Esophagus squamous epithelium (tissue), 5 donors: ENCODE data around the gene MBNL1. TPM values are rescaled to one million over a fixed set of nuclear protein-coding genes. Genes with fewer than 3 reads are reported as not detected.

Experiments used
- DNase-seq: peaks from one replicate; lab custom pipeline; 2025; lab: John Stamatoyannopoulos, UW
- H3K27ac ChIP-seq, 4 donors: fragments of 200-600 bp; sonication (generic); one replicate each; pipeline ENCODE4 v1.5.1; 2016 to 2019; ENCODE audit warnings: mild to moderate bottlenecking in 1 of 4
- H3K27me3 ChIP-seq, 4 donors: fragments of 200-600 bp; sonication (generic); 1 replicate in 3 of 4; 2 replicates in 1 of 4; pipeline versions ENCODE4 v1.5.1 to v1.6.0; 2017 to 2021; ENCODE audit warnings: antibody characterized with exemption in 1 of 4
- H3K36me3 ChIP-seq, 3 donors: fragments of 200-600 bp; sonication (generic); one replicate each; pipeline ENCODE4 v1.5.1; 2016 to 2019
- H3K4me1 ChIP-seq, 3 donors: fragments of 200-600 bp; sonication (generic); one replicate each; pipeline ENCODE4 v1.5.1; 2017 to 2019
- H3K4me3 ChIP-seq, 4 donors: fragments of 200-600 bp; sonication (generic); 1 replicate in 3 of 4; 2 replicates in 1 of 4; pipeline ENCODE4 v1.5.1; 2016 to 2019; ENCODE audit warnings: mild to moderate bottlenecking in 2 of 4, moderate library complexity in 1 of 4
- H3K9me3 ChIP-seq, 3 donors: fragments of 200-600 bp; sonication (generic); one replicate each; pipeline ENCODE4 v1.5.1; 2016 to 2019
- CTCF ChIP-seq, 6 experiments: fragments of 450-650 bp in 4 of 6; fragments of 200-600 bp in 2 of 6; sonication (generic) in 2 of 6; IDR thresholded peaks; one replicate each; pipeline ENCODE4 v1.5.1; 2016 to 2019; ENCODE audit warnings: antibody characterized with exemption in 6 of 6, mild to moderate bottlenecking in 4 of 6, moderate library complexity in 4 of 6
- POLR2A ChIP-seq, 4 donors: fragments of 450-650 bp; IDR thresholded peaks; one replicate each; pipeline ENCODE4 v1.6.1; 2017; ENCODE audit warnings: antibody characterized with exemption in 4 of 4, mild to moderate bottlenecking in 4 of 4, moderate library complexity in 3 of 4
- WGBS, 2 donors: methylation state at CpG; one replicate each; pipeline ENCODE4 v1.1.5; 2018; 5-methylcytosine and 5-hydroxymethylcytosine counted together
- intact Hi-C: fragments of 100-400 bp; cut with DNase I; formaldehyde crosslinking; loops from one replicate; pipeline ENCODE4 v1.15.0; 2022
- total RNA-seq, 4 donors: library from RNA; depleted of rRNA; stranded (reverse); fragments of >200 nt; gene quantifications; one replicate each; pipeline ENCODE4 v1.1.0, GENCODE V29; 2016
- donor health status: DM: yes; HTN: yes; CAD: no.

MBNL1 gene
- total RNA-seq, 4 donors from 2014 or later = 94.0 to 318 (median 161) TPM

GRCh38 chr3:152491922-152492321 lies 223.2 kb downstream of the MBNL1 start:
- Histone ChIP-seq H3K27me3 (no peaks in the 10 kb centered on the region), H3K4me3 (no peak overlapping the region), H3K36me3 (no peaks in the 10 kb centered on the region), H3K27ac (no peak overlapping the region), H3K9me3 (no peaks in the 10 kb centered on the region), H3K4me1 (no peaks in the 10 kb centered on the region)
- intact Hi-C loops = no loop called here
- 77 to 87% methylated on average over 2 of the region's 2 CpGs for WGBS, 2 donors
- no peak for DNase-seq
- TF ChIP-seq CTCF (IDR thresholded peaks at IDR 0.05) (no peak), POLR2A (IDR thresholded peaks at IDR 0.05) (no peak)

GRCh38 chr3:152496286-152496685 lies 227.6 kb downstream of the MBNL1 start:
- TF ChIP-seq CTCF (IDR thresholded peaks at IDR 0.05) (no peak), POLR2A (IDR thresholded peaks at IDR 0.05) (no peak)
- no peak for DNase-seq
- Histone ChIP-seq H3K9me3 (no peaks in the 10 kb centered on the region), H3K4me3 (no peak overlapping the region), H3K4me1 (no peaks in the 10 kb centered on the region), H3K27me3 (no peaks in the 10 kb centered on the region), H3K36me3 (no peaks in the 10 kb centered on the region), H3K27ac (no peak overlapping the region)
- 70 to 93% methylated on average over 1 of the region's 1 CpG for WGBS, 2 donors
- intact Hi-C loops = no loop called here

GRCh38 chr3:152496716-152497115 lies 228.0 kb downstream of the MBNL1 start:
- DNase-seq = no peak
- H3K27ac ChIP-seq = peak overlapping the region in 1 of 4 donors; percentile 42
- 33 to 35% methylated on average over 1 of the region's 1 CpG for WGBS, 2 donors
- no peaks in the 10 kb centered on the region for H3K9me3 ChIP-seq
- no peaks in the 10 kb centered on the region for H3K4me1 ChIP-seq
- no peaks in the 10 kb centered on the region for H3K27me3 ChIP-seq
- intact Hi-C loops = no loop called here
- TF ChIP-seq CTCF (IDR thresholded peaks at IDR 0.05) = no peak
- TF ChIP-seq POLR2A (IDR thresholded peaks at IDR 0.05) = no peak
- H3K4me3 ChIP-seq = no peak overlapping the region
- no peaks in the 10 kb centered on the region for H3K36me3 ChIP-seq

- no peaks in the 10 kb centered on the region for H3K36me3 ChIP-seq
- no peaks in the 10 kb centered on the region for H3K4me1 ChIP-seq
- no peak for TF ChIP-seq POLR2A (IDR thresholded peaks at IDR 0.05)
- no peak for TF ChIP-seq CTCF (IDR thresholded peaks at IDR 0.05)
- H3K9me3 ChIP-seq = no peaks in the 10 kb centered on the region
- H3K27ac ChIP-seq = peak overlapping the region in 2 of 4 donors; percentile 35 to 42
- intact Hi-C loops = no loop called here
- no peak for DNase-seq
- peak overlapping the region in 1 of 4 donors; percentile 10 for H3K4me3 ChIP-seq
- no peaks in the 10 kb centered on the region for H3K27me3 ChIP-seq
- 41 to 53% methylated on average over 3 of the region's 3 CpGs for WGBS, 2 donors
These were observed 228.7 kb downstream of the MBNL1 start for GRCh38 chr3:152497457-152497856.

- peak overlapping the region in 1 of 4 donors; percentile 42 for H3K27ac ChIP-seq
- no peaks in the 10 kb centered on the region for H3K9me3 ChIP-seq
- no peaks in the 10 kb centered on the region for H3K4me1 ChIP-seq
- no peaks in the 10 kb centered on the region for H3K36me3 ChIP-seq
- intact Hi-C loops = no loop called here
- H3K4me3 ChIP-seq = no peak overlapping the region
- no peaks in the 10 kb centered on the region for H3K27me3 ChIP-seq
- TF ChIP-seq CTCF (IDR thresholded peaks at IDR 0.05) (no peak), POLR2A (IDR thresholded peaks at IDR 0.05) (no peak)
- DNase-seq = no peak
- 93 to 94% methylated on average over 1 of the region's 1 CpG for WGBS, 2 donors
These were observed 229.2 kb downstream of the MBNL1 start for GRCh38 chr3:152497890-152498289.
